Thoracic aorta (tissue), 2 donors: ENCODE data around the gene MOAP1. TPM values are rescaled to one million over a fixed set of nuclear protein-coding genes. Genes with fewer than 3 reads are reported as not detected.

Experiments
- ATAC-seq: fragments of 150-250 bp; one replicate; pipeline ENCODE4 v1.8.0; 2017; ENCODE audit warnings: low read depth; ENCODE audit not compliant: insufficient number of reproducible peaks, low FRiP score
- DNase-seq: peaks from one replicate; pipeline ENCODE4 v3.0.0-alpha.2; 2020; ENCODE audit warnings: low spot score
- H3K27ac ChIP-seq, 2 donors: fragments of 200-600 bp; sonication (generic); 1 replicate in 1 of 2; 2 replicates in 1 of 2; pipeline ENCODE4 v1.5.1; 2016; ENCODE audit warnings: mild to moderate bottlenecking in 2 of 2, moderate library complexity in 2 of 2
- H3K27me3 ChIP-seq: fragments of 200-600 bp; sonication (generic); replicated peaks from 2 replicates; pipeline ENCODE4 v1.6.0; 2016; ENCODE audit warnings: mild to moderate bottlenecking; ENCODE audit not compliant: insufficient read depth
- H3K36me3 ChIP-seq: fragments of 200-600 bp; sonication (generic); one replicate; pipeline ENCODE4 v1.5.1; 2016
- H3K4me1 ChIP-seq, 2 donors: fragments of 200-600 bp; sonication (generic); 1 replicate in 1 of 2; 2 replicates in 1 of 2; pipeline versions ENCODE4 v1.5.1 to v1.6.0; 2016; ENCODE audit warnings: low read depth in 2 of 2, mild to moderate bottlenecking in 1 of 2; ENCODE audit not compliant: control insufficient read depth in 1 of 2
- H3K4me3 ChIP-seq: fragments of 200-600 bp; sonication (generic); 2 replicates; pipeline ENCODE4 v1.5.1; 2016; ENCODE audit warnings: mild to moderate bottlenecking
- H3K9me3 ChIP-seq: fragments of 200-600 bp; sonication (generic); 2 replicates; pipeline ENCODE4 v1.5.1; 2016
- CTCF ChIP-seq: fragments of 200-600 bp; sonication (generic); IDR thresholded peaks from one replicate; pipeline ENCODE4 v1.5.1; 2019; ENCODE audit warnings: antibody characterized with exemption
- total RNA-seq, 2 donors: library from RNA; depleted of rRNA; stranded (reverse); fragments of >200 nt; gene quantifications; one replicate each; pipeline versions ENCODE4 v1.1.0 to v1.2.3, GENCODE V29; 2016

MOAP1 gene
- total RNA-seq, 2 donors from 2014 or later = 26.0 to 28.6 TPM

- H3K27me3 ChIP-seq = no peaks in the 10 kb centered on the region
- no peaks in the 10 kb centered on the region for H3K9me3 ChIP-seq
- TF ChIP-seq CTCF = no peak
- no peak overlapping the region for H3K27ac ChIP-seq
- DNase-seq = no peak
- H3K36me3 ChIP-seq = no peaks in the 10 kb centered on the region
- no peaks in the 10 kb centered on the region for H3K4me1 ChIP-seq
- H3K4me3 ChIP-seq = no peak overlapping the region
- no peak for ATAC-seq
These were observed 14.3 kb upstream of the MOAP1 start for GRCh38 chr14:93199031-93199430.

- ATAC-seq = no peak
These were observed 10.8 kb upstream of the MOAP1 start for GRCh38 chr14:93195316-93195999.

GRCh38 chr14:93186956-93187355, 2.3 kb upstream of the MOAP1 start:
- Histone ChIP-seq H3K36me3 (no peaks in the 10 kb centered on the region), H3K9me3 (no peaks in the 10 kb centered on the region), H3K4me3 (no peak overlapping the region), H3K27me3 (no peaks in the 10 kb centered on the region), H3K4me1 (peaks cover 9 to 24% of the 10 kb centered on the region in 2 donors), H3K27ac (no peak overlapping the region)
- no peak for DNase-seq
- no peak for ATAC-seq
- no peak for TF ChIP-seq CTCF

More at GRCh38 chr14:93195316-93195999, 10.8 kb upstream of the MOAP1 start:
- H3K27ac ChIP-seq = no peak overlapping the region
- H3K9me3 ChIP-seq = no peaks in the 10 kb centered on the region
- H3K36me3 ChIP-seq = no peaks in the 10 kb centered on the region
- no peaks in the 10 kb centered on the region for H3K27me3 ChIP-seq
- no peak for DNase-seq
- H3K4me3 ChIP-seq = no peak overlapping the region
- no peaks in the 10 kb centered on the region for H3K4me1 ChIP-seq
- TF ChIP-seq CTCF = no peak

- no peak overlapping the region for H3K4me3 ChIP-seq
- TF ChIP-seq CTCF = no peak
These were observed 1.8 kb upstream of the MOAP1 start for GRCh38 chr14:93186466-93186865.

GRCh38 chr14:93185349-93185720, 638 bp upstream of the MOAP1 start:
- Histone ChIP-seq H3K4me1 (peaks cover 9 to 24% of the 10 kb centered on the region in 2 donors), H3K27me3 (no peaks in the 10 kb centered on the region), H3K27ac (peak overlapping the region; percentile 97 to 98), H3K4me3 (peak overlapping the region; percentile 99), H3K9me3 (no peaks in the 10 kb centered on the region), H3K36me3 (no peaks in the 10 kb centered on the region)
- DNase-seq = no peak
- peak; percentile 20 for ATAC-seq
- no peak for TF ChIP-seq CTCF

More at GRCh38 chr14:93186466-93186865, 1.8 kb upstream of the MOAP1 start:
- no peaks in the 10 kb centered on the region for H3K27me3 ChIP-seq
- no peaks in the 10 kb centered on the region for H3K36me3 ChIP-seq
- H3K9me3 ChIP-seq = no peaks in the 10 kb centered on the region
- peaks cover 9 to 24% of the 10 kb centered on the region in 2 donors for H3K4me1 ChIP-seq
- H3K27ac ChIP-seq = no peak overlapping the region
- DNase-seq (no peak), ATAC-seq (no peak)
